IMR-90 (cell line): ENCODE data around the gene CNPY4. TPM values are rescaled to one million over a fixed set of nuclear protein-coding genes. Genes with fewer than 3 reads are reported as not detected.

Experiments used
- ATAC-seq: fragments of 200-7000 bp; cut with Tn5 transposase; 2 replicates; pipeline ENCODE4 v1.9.1; 2020; ENCODE audit warnings: low read depth, mild to moderate bottlenecking, moderate library complexity
- BruUV-seq: library from RNA; stranded (reverse); fragments of 400-500 nt; replicated peaks from 2 replicates; lab custom pipeline; 2021; lab: Mats Ljungman, UMichigan
- CTCF ChIA-PET: fragments of 300-600 bp; formaldehyde crosslinking; extraction: SDS; loops from one replicate; lab custom pipeline; 2021; ENCODE audit warnings: antibody characterized with exemption; lab: Yijun Ruan, JAX
- POLR2A ChIA-PET: fragments of 300-600 bp; sonication (Branson Sonifier 250); formaldehyde crosslinking; loops from one replicate; lab custom pipeline; 2022; ENCODE audit warnings: antibody characterized with exemption; ENCODE audit not compliant: unreplicated experiment; lab: Charles Lee
- DNase-seq: peaks from one replicate; pipeline ENCODE4 v3.0.0; 2013
- H2AFZ ChIP-seq: replicated peaks from 2 replicates; pipeline ENCODE3; 2013; ENCODE audit warnings: low read length, mild to moderate bottlenecking; ENCODE audit not compliant: poor library complexity
- H2AK5ac ChIP-seq: 2 replicates; pipeline ENCODE4 v1.6.1; 2013; ENCODE audit warnings: low read depth, low read length, inconsistent platforms
- H2AK9ac ChIP-seq: replicated peaks from 2 replicates; pipeline ENCODE3; 2013; ENCODE audit warnings: mild to moderate bottlenecking, low read depth, low read length, moderate library complexity; ENCODE audit not compliant: poor library complexity
- H2BK120ac ChIP-seq: 2 replicates; pipeline ENCODE4 v1.6.1; 2013; ENCODE audit warnings: low read depth, low read length, inconsistent platforms
- H2BK15ac ChIP-seq: 3 replicates; pipeline ENCODE4 v1.6.1; 2013; ENCODE audit warnings: low read depth, low read length, inconsistent platforms
- H2BK20ac ChIP-seq: 2 replicates; pipeline ENCODE4 v1.6.1; 2013; ENCODE audit warnings: low read depth, mild to moderate bottlenecking, inconsistent platforms, low read length, moderate library complexity
- H2BK5ac ChIP-seq: 2 replicates; pipeline ENCODE4 v1.6.1; 2013; ENCODE audit warnings: mild to moderate bottlenecking, low read depth, low read length, inconsistent platforms; ENCODE audit not compliant: poor library complexity, severe bottlenecking
- H3K14ac ChIP-seq: replicated peaks from 2 replicates; pipeline ENCODE4 v1.6.1; 2013; ENCODE audit warnings: low read depth, low read length, inconsistent platforms
- H3K18ac ChIP-seq: 2 replicates; pipeline ENCODE4 v1.6.1; 2013; ENCODE audit warnings: low read depth, low read length, control low read depth
- H3K23ac ChIP-seq: 2 replicates; pipeline ENCODE4 v1.6.1; 2013; ENCODE audit warnings: low read depth, low read length, inconsistent platforms
- H3K27ac ChIP-seq: 2 replicates; pipeline ENCODE4 v1.5.1; 2013; ENCODE audit warnings: mild to moderate bottlenecking, control low read depth, low read length; ENCODE audit not compliant: insufficient read depth
- H3K27me3 ChIP-seq: 2 replicates; pipeline ENCODE4 v1.6.1; 2013; ENCODE audit warnings: low read length; ENCODE audit not compliant: control insufficient read depth, insufficient read depth
- H3K36me3 ChIP-seq: 2 replicates; pipeline ENCODE4 v1.6.1; 2013; ENCODE audit warnings: low read length, mixed read lengths; ENCODE audit not compliant: control insufficient read depth, insufficient read depth
- H3K4ac ChIP-seq: 2 replicates; pipeline ENCODE4 v1.6.1; 2013; ENCODE audit warnings: low read depth, low read length, inconsistent platforms
- H3K4me1 ChIP-seq: 2 replicates; pipeline ENCODE4 v1.6.1; 2013; ENCODE audit warnings: low read length, mixed read lengths; ENCODE audit not compliant: control insufficient read depth, insufficient read depth
- H3K4me2 ChIP-seq: 2 replicates; pipeline ENCODE4 v1.6.1; 2013; ENCODE audit warnings: low read depth, mild to moderate bottlenecking, control low read depth, low read length, moderate library complexity
- H3K4me3 ChIP-seq: 2 replicates; pipeline ENCODE4 v1.5.1; 2013; ENCODE audit warnings: low read depth, mild to moderate bottlenecking, control low read depth, low read length, moderate library complexity; ENCODE audit not compliant: insufficient read depth
- H3K56ac ChIP-seq: 2 replicates; pipeline ENCODE4 v1.6.1; 2013; ENCODE audit warnings: low read length, inconsistent platforms; ENCODE audit not compliant: insufficient read depth; ENCODE audit errors: extremely low read depth
- H3K79me1 ChIP-seq, 2 experiments: 2 replicates each; pipeline ENCODE4 v1.6.1; 2013; ENCODE audit warnings: low read length in 2 of 2, inconsistent platforms in 1 of 2, low read depth in 1 of 2
- H3K9ac ChIP-seq: 2 replicates; pipeline ENCODE4 v1.6.1; 2013; ENCODE audit warnings: low read depth, low read length, control low read depth
- H3K9me1 ChIP-seq: 2 replicates; pipeline ENCODE4 v1.6.1; 2013; ENCODE audit warnings: low read length, inconsistent platforms; ENCODE audit not compliant: insufficient read depth
- H3K9me3 ChIP-seq: 2 replicates; pipeline ENCODE4 v1.6.1; 2013; ENCODE audit warnings: low read length; ENCODE audit not compliant: control insufficient read depth, insufficient read depth
- H4K20me1 ChIP-seq: 2 replicates; pipeline ENCODE4 v1.6.1; 2013; ENCODE audit warnings: low read length, inconsistent platforms; ENCODE audit not compliant: insufficient read depth
- H4K5ac ChIP-seq: 2 replicates; pipeline ENCODE4 v1.6.1; 2013; ENCODE audit warnings: mild to moderate bottlenecking, low read depth, low read length, control low read depth
- H4K8ac ChIP-seq, 2 experiments: 2 replicates each; pipeline ENCODE4 v1.6.1; 2013; ENCODE audit warnings: low read depth in 2 of 2, low read length in 2 of 2, control low read depth in 1 of 2, inconsistent platforms in 1 of 2
- H4K91ac ChIP-seq: 2 replicates; pipeline ENCODE4 v1.6.1; 2013; ENCODE audit warnings: low read depth, low read length, inconsistent platforms; ENCODE audit not compliant: insufficient read depth
- CEBPB ChIP-seq: IDR thresholded peaks from 2 replicates; pipeline ENCODE4 v1.6.1; 2012; ENCODE audit warnings: low read depth, low read length, improper control_type of control experiment
- CHD1 ChIP-seq: IDR thresholded peaks from 2 replicates; pipeline ENCODE4 v1.6.1; 2012; ENCODE audit warnings: low read depth, low read length, improper control_type of control experiment
- FOS ChIP-seq: fragments of 150-350 bp; IDR thresholded peaks from 2 replicates; pipeline ENCODE4 v1.6.1; 2016; ENCODE audit warnings: low read depth, low read length
- MAFK ChIP-seq: IDR thresholded peaks from 2 replicates; pipeline ENCODE4 v1.6.1; 2012; ENCODE audit warnings: low read depth, low read length, improper control_type of control experiment
- RAD21 ChIP-seq: IDR thresholded peaks from 2 replicates; pipeline ENCODE4 v1.6.1; 2012; ENCODE audit warnings: low read length, improper control_type of control experiment
- RCOR1 ChIP-seq: IDR thresholded peaks from 2 replicates; pipeline ENCODE4 v1.6.1; 2012; ENCODE audit warnings: mild to moderate bottlenecking, low read length, improper control_type of control experiment; ENCODE audit not compliant: insufficient replicate concordance
- SMC3 ChIP-seq: fragments of 150-350 bp; IDR thresholded peaks from 2 replicates; pipeline ENCODE4 v1.6.1; 2016; ENCODE audit warnings: low read depth, mild to moderate bottlenecking, antibody characterized with exemption, low read length, moderate library complexity
- WGBS, 2 experiments: methylation state at CpG; one replicate each; pipeline versions ENCODE4 v1.1.5 to v1.1.7; 2013; ENCODE audit warnings: missing lambda C conversion rate in 2 of 2; ENCODE audit not compliant: insufficient read length in 1 of 2; ENCODE audit errors: extremely low coverage in 2 of 2; 5-methylcytosine and 5-hydroxymethylcytosine counted together
- dilution Hi-C: fragments of 300-500 bp; cut with HindIII; formaldehyde crosslinking; loops from one replicate; pipeline ENCODE4 v1.14.3; 2018; ENCODE audit warnings: low sequenced_read_pairs; ENCODE audit not compliant: unreplicated experiment
- in situ Hi-C: fragments of 300-500 bp; cut with MboI; formaldehyde crosslinking; loops from 3 replicates; pipeline ENCODE4 v1.14.3; 2019; ENCODE audit warnings: low sequenced_read_pairs, inconsistent platforms, mixed read lengths
- intact Hi-C: fragments of 100-400 bp; cut with micrococcal nuclease; formaldehyde crosslinking; loops from 2 replicates; pipeline ENCODE4 v1.10.0; 2022
- polyA plus RNA-seq, 3 experiments: library from polyadenylated mRNA; depleted of rRNA; stranded (reverse); fragments of >200 nt; gene quantifications; 2 replicates each; pipeline ENCODE4 v1.2.3, GENCODE V29; 2012; ENCODE audit warnings: low replicate concordance in 1 of 3
- total RNA-seq: library from RNA; depleted of rRNA; stranded (reverse); fragments of >200 nt; gene quantifications from 2 replicates; pipeline ENCODE4 v1.2.3, GENCODE V29; 2012

Gene CNPY4
- total and polyA plus RNA-seq, 2 of the 4 experiments (the other 2 are of a cell fraction) = 13.3 to 21.9 TPM

GRCh38 chr7:100093925-100094486 lies 25.4 kb upstream of the CNPY4 start:
- no peak overlapping the region for H4K91ac ChIP-seq
- WGBS, 2 experiments = 92% methylated on average over 9 of the region's 16 CpGs; no CpG with 5 or more reads in 1 of the 2 experiments
- H3K4me1 ChIP-seq = peaks cover 4% of the 10 kb centered on the region
- peaks cover 44 to 83% of the 10 kb centered on the region in 2 experiments for H3K79me1 ChIP-seq
- TF ChIP-seq CHD1 (no peak), FOS (no peak), SMC3 (no peak), RCOR1 (no peak), MAFK (peak; percentile 97), CEBPB (no peak), RAD21 (no peak)
- ChIA-PET POLR2A (no interaction called here), CTCF (no interaction called here)
- no peak overlapping the region for H4K5ac ChIP-seq
- H3K14ac ChIP-seq = no peak overlapping the region
- H3K27ac ChIP-seq = no peak overlapping the region
- H2BK120ac ChIP-seq = no peak overlapping the region
- peaks cover 76% of the 10 kb centered on the region for H3K36me3 ChIP-seq
- H3K23ac ChIP-seq = no peak overlapping the region
- H3K9me1 ChIP-seq = peaks cover 9% of the 10 kb centered on the region
- no peak for ATAC-seq
- H4K8ac ChIP-seq = no peak overlapping the region
- H3K4me2 ChIP-seq = no peak overlapping the region
- H3K9ac ChIP-seq = no peak overlapping the region
- H2BK20ac ChIP-seq = no peak overlapping the region
- H2BK5ac ChIP-seq = no peak overlapping the region
- H2AK9ac ChIP-seq = no peak overlapping the region
- H3K56ac ChIP-seq = no peak overlapping the region
- no peaks in the 10 kb centered on the region for H3K27me3 ChIP-seq
- H3K18ac ChIP-seq = no peak overlapping the region
- intact Hi-C loops = no loop called here
- H3K9me3 ChIP-seq = no peaks in the 10 kb centered on the region
- H2AK5ac ChIP-seq = no peak overlapping the region
- H3K4me3 ChIP-seq = no peak overlapping the region
- BruUV-seq = no TSS peak
- H3K4ac ChIP-seq = no peak overlapping the region
- in situ Hi-C loops = no loop called here
- H2AFZ ChIP-seq = no peak overlapping the region
- peaks cover 15% of the 10 kb centered on the region for H4K20me1 ChIP-seq
- no peak overlapping the region for H2BK15ac ChIP-seq
- DNase-seq = no peak
- dilution Hi-C loops = no loop called here
